ENCODE results near the gene MSL3B.
A peak's percentile ranks its signal among the peaks of the same experiment; 100 is the strongest.

MSL3B gene

DNA sequence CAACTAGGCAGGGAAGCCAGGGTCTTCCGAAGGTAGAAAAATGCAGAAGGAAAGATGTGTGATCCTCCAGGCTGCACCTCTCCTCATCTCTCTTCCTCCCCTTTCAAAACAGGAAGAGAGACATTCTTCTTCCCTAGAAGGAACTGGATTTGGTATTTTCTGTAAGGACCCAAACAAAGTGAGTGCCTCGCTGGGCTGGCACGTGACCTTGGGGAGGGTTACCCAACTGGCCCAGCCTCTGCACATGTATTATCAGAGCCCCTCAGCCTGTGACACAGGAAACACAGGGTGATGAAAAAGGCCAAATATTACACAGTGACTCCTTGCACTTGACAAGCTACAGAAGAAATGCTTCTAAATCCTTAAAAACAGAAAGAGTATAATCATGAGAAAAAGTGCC lies 16.1 kb downstream of the MSL3B start:
- Histone ChIP-seq H3K9me3 (no peaks in the 10 kb centered on the region), H3K36me3 (no peaks in the 10 kb centered on the region), H3K4me3 (no peak overlapping the region), H3K27ac (no peak overlapping the region), H3K27me3 (peaks cover 0 to 18% (median 0%) of the 10 kb centered on the region in 3 donors), H3K4me1 (peaks cover 0 to 15% (median 10%) of the 10 kb centered on the region in 4 donors)
- TF ChIP-seq, protein P1, sequence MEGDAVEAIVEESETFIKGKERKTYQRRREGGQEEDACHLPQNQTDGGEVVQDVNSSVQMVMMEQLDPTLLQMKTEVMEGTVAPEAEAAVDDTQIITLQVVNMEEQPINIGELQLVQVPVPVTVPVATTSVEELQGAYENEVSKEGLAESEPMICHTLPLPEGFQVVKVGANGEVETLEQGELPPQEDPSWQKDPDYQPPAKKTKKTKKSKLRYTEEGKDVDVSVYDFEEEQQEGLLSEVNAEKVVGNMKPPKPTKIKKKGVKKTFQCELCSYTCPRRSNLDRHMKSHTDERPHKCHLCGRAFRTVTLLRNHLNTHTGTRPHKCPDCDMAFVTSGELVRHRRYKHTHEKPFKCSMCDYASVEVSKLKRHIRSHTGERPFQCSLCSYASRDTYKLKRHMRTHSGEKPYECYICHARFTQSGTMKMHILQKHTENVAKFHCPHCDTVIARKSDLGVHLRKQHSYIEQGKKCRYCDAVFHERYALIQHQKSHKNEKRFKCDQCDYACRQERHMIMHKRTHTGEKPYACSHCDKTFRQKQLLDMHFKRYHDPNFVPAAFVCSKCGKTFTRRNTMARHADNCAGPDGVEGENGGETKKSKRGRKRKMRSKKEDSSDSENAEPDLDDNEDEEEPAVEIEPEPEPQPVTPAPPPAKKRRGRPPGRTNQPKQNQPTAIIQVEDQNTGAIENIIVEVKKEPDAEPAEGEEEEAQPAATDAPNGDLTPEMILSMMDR (IDR thresholded peaks at IDR 0.05): no peak
- TF ChIP-seq POLR2AphosphoS5 (IDR thresholded peaks at IDR 0.05) (no peak), EP300 (IDR thresholded peaks at IDR 0.05) (no peak), POLR2A (IDR thresholded peaks at IDR 0.05) (no peak)
- DNase-seq: no peak
- intact Hi-C loops (cut with DNase I): no loop called here
- WGBS, 2 donors: 85% methylated on average over 3 of the region's 3 CpGs

DNA sequence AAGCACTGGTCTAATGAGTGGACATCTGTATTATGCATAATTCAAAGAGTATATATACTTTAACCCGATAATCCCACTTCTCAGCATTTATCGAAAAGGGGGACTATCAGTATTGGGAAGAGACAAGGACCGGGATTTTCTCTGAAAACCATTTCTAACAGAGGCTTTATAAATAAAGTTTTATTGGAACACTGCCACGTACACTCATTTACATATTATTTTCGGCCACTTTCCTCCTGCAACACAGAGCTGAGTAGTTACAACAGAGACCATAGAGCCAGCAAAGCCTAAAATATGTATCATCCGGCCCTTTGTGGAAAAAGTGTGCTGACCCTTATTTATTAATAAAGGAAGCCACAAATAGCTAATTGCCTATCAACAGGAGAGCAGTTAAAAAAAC lies 17.0 kb downstream of the MSL3B start:
- Histone ChIP-seq H3K4me3 (no peak overlapping the region), H3K36me3 (no peaks in the 10 kb centered on the region), H3K27ac (no peak overlapping the region), H3K27me3 (peaks cover 0 to 18% (median 0%) of the 10 kb centered on the region in 3 donors), H3K4me1 (peaks cover 0 to 15% (median 10%) of the 10 kb centered on the region in 4 donors), H3K9me3 (no peaks in the 10 kb centered on the region)
- DNase-seq: no peak
- 94 to 96% methylated on average over 6 of the region's 6 CpGs for whole genome bisulfite sequencing, 2 donors
- intact Hi-C loops (cut with DNase I): no loop called here
- TF ChIP-seq EP300 (IDR thresholded peaks at IDR 0.05): no peak

DNA sequence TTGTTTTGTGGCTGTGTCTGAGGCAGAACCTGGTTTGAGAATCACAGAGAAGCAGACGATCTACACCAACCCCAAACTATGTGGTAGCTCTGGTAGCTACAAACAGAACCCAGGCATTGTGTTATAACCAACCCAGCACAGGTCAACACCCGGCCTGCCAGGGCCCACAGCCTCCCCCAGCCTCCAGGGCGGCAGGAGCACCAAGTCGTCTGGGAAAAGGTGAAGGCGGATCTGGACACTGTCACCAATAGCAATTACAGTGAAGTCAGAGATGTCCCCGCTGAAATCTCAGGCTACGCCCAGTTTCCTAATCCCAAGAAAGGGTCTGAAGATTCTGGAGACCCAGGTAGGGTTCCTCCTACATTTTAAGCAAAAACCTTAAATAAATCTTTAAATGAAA lies 17.4 kb downstream of the MSL3B start:
- H3K4me3 ChIP-seq: no peak overlapping the region
- DNase-seq: no peak
- H3K27me3 ChIP-seq: peaks cover 0 to 18% (median 0%) of the 10 kb centered on the region in 3 donors
- no peaks in the 10 kb centered on the region for H3K9me3 ChIP-seq
- 94% methylated on average over 7 of the region's 7 CpGs for WGBS, 2 donors
- peaks cover 0 to 15% (median 10%) of the 10 kb centered on the region in 4 donors for H3K4me1 ChIP-seq
- TF ChIP-seq POLR2AphosphoS5 (IDR thresholded peaks at IDR 0.05): no peak
- TF ChIP-seq, protein P1 (IDR thresholded peaks at IDR 0.05): no peak
- TF ChIP-seq EP300 (IDR thresholded peaks at IDR 0.05): no peak
- no peak for TF ChIP-seq POLR2A (IDR thresholded peaks at IDR 0.05)
- no peak overlapping the region for H3K27ac ChIP-seq
- no peaks in the 10 kb centered on the region for H3K36me3 ChIP-seq
- intact Hi-C loops (cut with DNase I): no loop called here

DNA sequence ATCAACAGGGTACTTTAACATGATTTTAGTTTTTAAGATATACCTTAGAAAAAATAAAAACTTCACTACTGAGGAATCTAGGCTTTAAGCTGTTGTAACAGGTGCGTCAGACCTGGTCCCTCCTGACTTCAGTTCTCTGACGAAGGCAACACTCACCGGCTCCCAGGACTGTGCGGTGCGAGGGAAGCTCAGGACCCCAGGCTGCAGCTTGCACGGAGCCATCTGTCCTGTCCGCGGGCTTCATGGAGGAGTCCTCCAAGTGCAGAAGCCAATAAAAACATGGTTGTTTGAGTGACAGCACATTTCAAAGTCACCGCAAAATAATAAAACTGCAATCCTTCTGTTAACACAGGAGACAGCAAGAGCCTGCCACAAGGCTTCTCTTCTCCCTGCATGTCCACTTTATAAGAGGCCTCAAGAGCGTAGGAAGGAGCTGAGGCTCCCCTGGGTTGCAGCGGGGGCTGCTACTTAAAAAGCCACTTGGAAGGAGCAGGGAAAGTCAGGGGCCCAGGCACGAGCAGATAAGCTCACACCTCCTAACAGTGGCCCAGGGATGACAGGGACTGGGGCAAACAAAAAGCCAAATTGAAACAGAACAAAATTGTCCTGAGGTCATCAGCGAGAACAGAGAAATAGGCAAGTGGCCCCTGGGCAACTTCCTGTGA lies 18.4 kb downstream of the MSL3B start:
- WGBS, 2 donors: 91 to 92% methylated on average over 13 of the region's 13 CpGs
- no peaks in the 10 kb centered on the region for H3K9me3 ChIP-seq
- peaks cover 0 to 18% (median 0%) of the 10 kb centered on the region in 3 donors for H3K27me3 ChIP-seq
- H3K4me1 ChIP-seq: peaks cover 0 to 11% (median 9%) of the 10 kb centered on the region in 4 donors
- no peak overlapping the region for H3K4me3 ChIP-seq
- DNase-seq: no peak
- intact Hi-C loops (cut with DNase I): no loop called here
- H3K36me3 ChIP-seq: no peaks in the 10 kb centered on the region
- no peak for TF ChIP-seq POLR2AphosphoS5 (IDR thresholded peaks at IDR 0.05)
- TF ChIP-seq, protein P1 (IDR thresholded peaks at IDR 0.05): no peak
- TF ChIP-seq EP300 (IDR thresholded peaks at IDR 0.05): no peak
- TF ChIP-seq POLR2A (IDR thresholded peaks at IDR 0.05): no peak
- H3K27ac ChIP-seq: no peak overlapping the region

DNA sequence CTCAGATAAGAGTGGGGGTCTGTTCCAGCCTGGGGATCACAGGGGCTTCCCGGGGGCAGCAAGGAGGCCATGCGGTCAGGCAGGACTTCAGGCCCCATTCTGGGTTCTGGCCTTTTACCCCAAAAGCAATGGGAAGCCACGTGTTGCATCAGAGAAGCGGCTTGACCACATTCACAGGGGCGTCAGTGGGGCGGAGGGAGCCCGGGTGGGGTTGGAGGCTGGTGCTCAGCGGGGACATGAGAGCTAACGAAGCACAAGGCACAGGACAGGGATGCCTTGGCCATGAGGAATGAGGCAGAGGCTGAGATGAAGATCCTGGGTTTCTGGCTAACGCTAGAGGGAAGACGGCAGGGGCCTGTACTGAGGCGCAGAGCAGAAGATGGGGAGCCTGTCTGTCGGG lies 19.9 kb downstream of the MSL3B start:
- Histone ChIP-seq H3K9me3 (no peaks in the 10 kb centered on the region), H3K4me1 (peaks cover 0 to under 1% (median 0%) of the 10 kb centered on the region in 4 donors), H3K36me3 (no peaks in the 10 kb centered on the region), H3K27me3 (peaks cover 0 to 15% (median 0%) of the 10 kb centered on the region in 3 donors), H3K4me3 (no peak overlapping the region), H3K27ac (no peak overlapping the region)
- TF ChIP-seq, protein P1 (IDR thresholded peaks at IDR 0.05): no peak
- no peak for TF ChIP-seq POLR2A (IDR thresholded peaks at IDR 0.05)
- TF ChIP-seq POLR2AphosphoS5 (IDR thresholded peaks at IDR 0.05): no peak
- TF ChIP-seq EP300 (IDR thresholded peaks at IDR 0.05): no peak
- intact Hi-C loops (cut with DNase I): no loop called here
- 96 to 97% methylated on average over 13 of the region's 13 CpGs for WGBS, 2 donors
- DNase-seq: peak; percentile 42
